Breast epithelium (tissue), 4 donors: ENCODE measurements around the gene DAPP1. TPM values are rescaled to one million over a fixed set of nuclear protein-coding genes. Genes with fewer than 3 reads are reported as not detected.

Source experiments
- DNase-seq, 2 donors: peaks; one replicate each; pipeline ENCODE4 v3.0.0-alpha.2; 2019; ENCODE audit warnings: low spot score in 2 of 2
- H3K27ac ChIP-seq, 2 donors: fragments of 200-600 bp; sonication (generic) in 1 of 2; one replicate each; pipeline ENCODE4 v1.5.1; 2016 to 2019; ENCODE audit warnings: mild to moderate bottlenecking in 1 of 2
- H3K27me3 ChIP-seq, 2 donors: fragments of 200-600 bp; sonication (generic) in 1 of 2; one replicate each; pipeline versions ENCODE4 v1.5.1 to v1.6.0; 2017 to 2019; ENCODE audit warnings: control low read depth in 1 of 2, mild to moderate bottlenecking in 1 of 2
- H3K36me3 ChIP-seq: fragments of 200-600 bp; one replicate; pipeline ENCODE4 v1.5.1; 2019
- H3K4me1 ChIP-seq, 2 donors: fragments of 200-600 bp; sonication (generic); one replicate each; pipeline ENCODE4 v1.5.1; 2016 to 2019; ENCODE audit warnings: control low read depth in 1 of 2
- H3K4me3 ChIP-seq, 3 donors: fragments of 200-600 bp; sonication (generic); 1 replicate in 2 of 3; 2 replicates in 1 of 3; pipeline ENCODE4 v1.5.1; 2016 to 2019; ENCODE audit warnings: mild to moderate bottlenecking in 3 of 3, moderate library complexity in 2 of 3
- H3K9me3 ChIP-seq, 2 donors: fragments of 200-600 bp; sonication (generic) in 1 of 2; one replicate each; pipeline ENCODE4 v1.5.1; 2016 to 2019; ENCODE audit warnings: control low read depth in 1 of 2
- CTCF ChIP-seq, 3 donors: fragments of 450-650 bp; IDR thresholded peaks; one replicate each; pipeline ENCODE4 v1.5.1; 2016 to 2017; ENCODE audit warnings: antibody characterized with exemption in 3 of 3, mild to moderate bottlenecking in 3 of 3, moderate library complexity in 3 of 3
- POLR2A ChIP-seq: fragments of 450-650 bp; IDR thresholded peaks from one replicate; pipeline ENCODE4 v1.6.1; 2016; ENCODE audit warnings: antibody characterized with exemption, mild to moderate bottlenecking, moderate library complexity
- POLR2AphosphoS5 ChIP-seq, 3 donors: sonication (generic); formaldehyde crosslinking; IDR thresholded peaks; one replicate each; pipeline ENCODE4 v1.6.1; 2017; ENCODE audit warnings: antibody characterized with exemption in 3 of 3
- intact Hi-C: fragments of 100-400 bp; cut with DNase I; formaldehyde crosslinking; loops from one replicate; pipeline ENCODE4 v1.15.1; 2023; ENCODE audit warnings: low total_unique reads
- total RNA-seq, 3 donors: library from RNA; depleted of rRNA; stranded (reverse); fragments of >200 nt; gene quantifications; one replicate each; pipeline ENCODE4 v1.1.0, GENCODE V29; 2016

DAPP1 gene
- total RNA-seq, 3 donors from 2014 or later: 2.7 to 10.2 (median 4.9) TPM

GRCh38 chr4:99835942-99836341 is 19.3 kb downstream of the DAPP1 start:
- DNase-seq: no peak
- TF ChIP-seq POLR2AphosphoS5 (IDR thresholded peaks at IDR 0.05) (no peak), POLR2A (no peak), CTCF (IDR thresholded peaks at IDR 0.05) (no peak)
- Histone ChIP-seq H3K4me3 (no peak overlapping the region), H3K9me3 (no peaks in the 10 kb centered on the region), H3K4me1 (no peaks in the 10 kb centered on the region), H3K27ac (no peak overlapping the region), H3K27me3 (no peaks in the 10 kb centered on the region), H3K36me3 (no peaks in the 10 kb centered on the region)
- intact Hi-C loops: no loop called here

GRCh38 chr4:99838927-99839326 is 22.3 kb downstream of the DAPP1 start:
- Histone ChIP-seq H3K4me1 (no peaks in the 10 kb centered on the region), H3K27me3 (no peaks in the 10 kb centered on the region), H3K27ac (no peak overlapping the region), H3K9me3 (no peaks in the 10 kb centered on the region), H3K36me3 (no peaks in the 10 kb centered on the region), H3K4me3 (no peak overlapping the region)
- no peak for DNase-seq
- TF ChIP-seq CTCF (IDR thresholded peaks at IDR 0.05) (no peak), POLR2A (no peak)
- intact Hi-C loops: no loop called here

GRCh38 chr4:99841129-99841528 is 24.5 kb downstream of the DAPP1 start:
- intact Hi-C loops: no loop called here
- Histone ChIP-seq H3K27me3 (no peaks in the 10 kb centered on the region), H3K9me3 (no peaks in the 10 kb centered on the region), H3K4me1 (no peaks in the 10 kb centered on the region), H3K4me3 (no peak overlapping the region), H3K36me3 (no peaks in the 10 kb centered on the region), H3K27ac (no peak overlapping the region)
- DNase-seq: no peak
- TF ChIP-seq CTCF (IDR thresholded peaks at IDR 0.05): no peak
- no peak for TF ChIP-seq POLR2AphosphoS5 (IDR thresholded peaks at IDR 0.05)
- TF ChIP-seq POLR2A: no peak

- no peak for DNase-seq
- H3K4me3 ChIP-seq: no peak overlapping the region
- intact Hi-C loops: no loop called here
- H3K9me3 ChIP-seq: no peaks in the 10 kb centered on the region
- no peaks in the 10 kb centered on the region for H3K36me3 ChIP-seq
- no peaks in the 10 kb centered on the region for H3K4me1 ChIP-seq
- H3K27ac ChIP-seq: no peak overlapping the region
- H3K27me3 ChIP-seq: no peaks in the 10 kb centered on the region
- TF ChIP-seq POLR2A (no peak), CTCF (IDR thresholded peaks at IDR 0.05) (no peak), POLR2AphosphoS5 (IDR thresholded peaks at IDR 0.05) (no peak)
These were observed 26.8 kb downstream of the DAPP1 start for GRCh38 chr4:99843413-99843812.

- DNase-seq: no peak
- H3K4me1 ChIP-seq: no peaks in the 10 kb centered on the region
- H3K27ac ChIP-seq: no peak overlapping the region
- H3K4me3 ChIP-seq: no peak overlapping the region
- no peaks in the 10 kb centered on the region for H3K27me3 ChIP-seq
- TF ChIP-seq POLR2AphosphoS5 (IDR thresholded peaks at IDR 0.05) (no peak), POLR2A (no peak), CTCF (IDR thresholded peaks at IDR 0.05) (no peak)
- H3K36me3 ChIP-seq: no peaks in the 10 kb centered on the region
- H3K9me3 ChIP-seq: no peaks in the 10 kb centered on the region
- intact Hi-C loops: no loop called here
These were observed 27.4 kb downstream of the DAPP1 start for GRCh38 chr4:99844048-99844447.
